NCI-H146 treated with DMSO at 0.1 percent for 48 hours (cell line): ENCODE data around the gene HIKESHI.
"Not testable (repeated sequence)": the region's sequence is repeated elsewhere in the genome, so short reads cannot be mapped to it uniquely, and the experiment has no call there.

Experiments
- DNase-seq: peaks from one replicate; lab custom pipeline; 2025; ENCODE audit not compliant: unreplicated experiment; lab: John Stamatoyannopoulos, UW

HIKESHI gene

DNA sequence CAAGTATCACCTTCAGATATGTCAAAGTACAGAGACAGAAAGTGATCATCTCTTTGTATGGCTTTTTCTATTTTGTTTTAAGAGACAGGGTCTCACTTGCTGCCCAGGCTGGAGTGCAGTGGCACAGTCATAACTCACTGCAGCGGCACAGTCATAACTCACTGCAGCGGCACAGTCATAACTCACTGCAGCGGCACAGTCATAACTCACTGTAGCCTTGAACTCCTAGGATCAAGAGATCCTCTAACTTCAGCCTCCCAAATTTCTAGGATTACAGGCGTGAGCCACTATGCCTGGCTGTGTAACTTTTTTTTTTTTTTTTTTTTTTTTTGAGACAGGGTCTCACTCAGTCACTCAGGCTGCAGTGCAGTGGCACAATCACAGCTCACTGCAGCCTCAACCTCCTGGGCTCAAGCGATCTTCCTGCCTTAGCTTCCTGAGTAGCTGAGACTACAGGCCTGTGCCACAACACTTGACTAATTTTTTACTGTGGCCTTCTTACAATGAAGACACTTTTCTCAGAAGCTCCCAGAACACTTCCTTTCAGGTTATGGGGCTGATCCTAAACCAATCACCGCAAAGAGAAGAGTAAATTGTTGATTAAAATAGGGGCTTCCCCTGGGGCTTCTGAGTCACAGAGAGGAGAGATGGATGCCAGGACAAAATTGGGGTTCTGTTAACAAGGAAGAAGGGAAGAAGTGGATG, 9.0 kb upstream of the HIKESHI start:
- no peak for DNase-seq

DNA sequence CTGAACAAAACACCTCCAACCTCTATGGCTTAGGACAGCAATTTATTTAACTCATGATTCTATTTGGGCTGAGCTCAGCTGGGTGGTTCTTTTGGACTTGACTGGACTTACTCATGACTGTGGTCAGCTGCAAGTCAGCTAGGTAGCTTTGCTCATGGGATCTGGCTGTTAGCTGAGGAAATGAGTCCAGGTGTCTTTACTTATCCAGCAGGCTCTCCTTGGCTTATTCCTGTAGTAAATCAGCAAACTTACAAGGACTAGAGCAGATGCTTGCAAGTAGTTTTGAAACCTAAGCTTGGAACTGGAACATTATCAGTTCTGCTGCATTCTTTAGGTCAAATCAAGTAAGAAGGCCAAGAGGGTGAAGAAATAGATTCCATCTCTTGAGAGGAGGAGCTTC, 8.0 kb upstream of the HIKESHI start:
- no peak for DNase-seq

DNA sequence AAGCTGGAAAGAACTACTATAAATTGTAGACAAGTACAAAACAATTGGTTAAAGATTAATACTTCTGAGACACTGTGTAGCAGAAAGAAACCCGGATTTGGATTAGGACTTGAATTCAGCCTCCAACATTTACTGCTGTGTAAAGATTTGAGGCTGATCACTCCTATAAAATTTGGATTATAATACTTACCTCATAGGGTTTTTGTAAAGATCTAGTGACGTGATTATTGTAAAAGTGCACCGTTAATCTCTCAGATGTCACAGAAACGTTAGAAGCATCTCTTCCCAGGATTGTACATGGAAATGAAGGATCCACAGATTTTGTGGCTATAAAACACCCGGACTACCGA, 323 bp upstream of the HIKESHI start:
- no peak for DNase-seq

DNA sequence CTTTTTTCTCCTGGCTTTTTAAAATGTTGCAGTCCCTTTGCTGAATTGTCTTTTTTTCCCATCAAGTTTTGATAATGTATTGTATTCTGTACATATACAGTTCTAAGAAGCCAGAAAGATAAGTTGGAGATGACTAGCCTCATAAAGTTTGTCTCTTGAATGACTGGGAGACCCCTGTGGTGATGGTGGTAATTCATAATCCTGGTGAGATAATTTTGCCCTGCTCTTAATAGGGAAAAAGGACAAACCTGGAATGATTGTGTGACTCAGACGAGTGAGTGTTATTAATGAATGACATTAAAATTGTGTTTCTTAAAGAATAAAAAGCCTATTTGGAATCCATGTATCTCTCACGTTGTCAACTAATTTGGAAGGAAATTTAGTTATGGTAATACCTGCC, 1.2 kb downstream of the HIKESHI start:
- DNase-seq, result no peak

DNA sequence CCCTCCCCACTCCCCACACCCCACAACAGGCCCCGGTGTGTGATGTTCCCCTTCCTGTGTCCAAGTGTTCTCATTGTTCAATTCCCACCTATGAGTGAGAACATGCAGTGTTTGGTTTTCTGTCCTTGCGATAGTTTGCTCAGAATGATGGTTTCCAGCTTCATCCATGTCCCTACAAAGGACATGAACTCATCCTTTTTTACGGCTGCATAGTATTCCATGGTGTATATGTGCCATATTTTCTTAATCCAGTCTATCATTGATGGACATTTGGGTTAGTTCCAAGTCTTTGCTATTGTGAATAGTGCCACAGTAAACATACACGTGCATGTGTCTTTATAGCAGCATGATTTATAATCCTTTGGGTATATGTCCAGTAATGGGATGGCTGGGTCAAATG, 6.7 kb downstream of the HIKESHI start:
- not testable (repeated sequence) for DNase-seq

DNA sequence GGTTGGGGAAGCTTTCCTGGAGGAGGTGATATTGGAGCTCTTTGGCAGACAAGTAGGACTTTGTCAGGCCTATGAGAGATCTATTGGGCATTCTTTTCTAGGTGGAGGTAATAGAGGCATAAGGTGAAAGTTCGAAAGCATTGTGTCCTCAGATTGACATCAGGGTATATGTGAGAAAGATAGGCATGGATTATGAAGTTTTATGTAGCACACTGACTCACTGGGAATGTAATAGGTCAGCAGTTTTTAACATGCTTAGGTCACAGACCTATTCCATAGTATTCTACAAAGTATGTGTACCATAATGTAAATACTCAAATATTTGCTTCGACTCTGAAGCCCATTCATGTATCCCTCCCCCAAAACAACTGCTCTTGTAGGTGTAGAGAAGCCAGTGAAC, 11.8 kb downstream of the HIKESHI start:
- no peak for DNase-seq

DNA sequence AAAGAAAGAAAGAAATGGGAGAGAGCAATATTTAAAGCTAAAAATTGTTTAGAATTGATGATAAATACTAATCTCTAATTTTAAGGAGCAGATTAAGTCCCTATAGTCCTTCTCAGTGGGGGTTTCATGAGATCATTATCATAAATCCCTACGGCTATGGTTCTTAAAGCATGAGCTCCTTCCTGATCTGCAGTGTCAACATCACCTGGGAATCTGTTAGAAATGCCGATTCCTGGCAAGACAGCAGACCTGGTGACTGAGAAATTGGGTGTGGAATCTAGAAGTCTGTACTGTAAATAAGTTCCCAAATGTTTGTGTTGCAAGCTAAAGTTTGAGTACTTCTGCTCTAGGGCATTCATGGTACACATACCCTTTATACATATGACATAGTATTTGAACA, 12.6 kb downstream of the HIKESHI start:
- DNase-seq, result no peak

DNA sequence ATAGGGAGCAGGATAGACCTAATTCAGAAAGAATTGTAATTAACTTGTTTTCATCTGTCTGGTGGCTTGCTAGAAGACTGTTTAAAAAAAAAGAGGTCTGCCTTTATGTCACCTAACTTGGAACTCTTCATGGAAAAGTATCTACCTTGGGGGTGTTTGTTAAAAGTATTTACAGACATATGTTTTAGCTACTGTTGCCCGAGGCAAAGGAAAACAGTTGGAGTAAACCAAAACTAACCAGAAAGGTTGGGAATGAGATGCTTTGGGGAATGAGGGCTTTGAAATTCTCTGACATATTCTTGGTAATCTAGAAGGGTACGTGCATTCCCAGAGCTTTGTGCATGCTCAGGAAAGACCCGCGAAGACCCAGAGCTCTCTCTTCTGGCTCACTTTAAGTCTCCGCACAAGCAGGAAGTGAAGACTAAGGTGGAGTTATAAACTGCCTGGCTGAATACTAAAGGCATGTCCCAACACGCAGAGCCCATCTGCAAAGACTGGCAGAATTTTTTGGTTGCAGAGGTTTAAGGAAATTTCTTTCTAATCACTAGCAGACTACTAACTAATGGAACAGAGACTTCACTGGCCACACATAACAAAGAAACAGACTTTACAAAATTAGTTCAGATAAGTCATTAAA, 33.2 kb downstream of the HIKESHI start:
- DNase-seq, result no peak

DNA sequence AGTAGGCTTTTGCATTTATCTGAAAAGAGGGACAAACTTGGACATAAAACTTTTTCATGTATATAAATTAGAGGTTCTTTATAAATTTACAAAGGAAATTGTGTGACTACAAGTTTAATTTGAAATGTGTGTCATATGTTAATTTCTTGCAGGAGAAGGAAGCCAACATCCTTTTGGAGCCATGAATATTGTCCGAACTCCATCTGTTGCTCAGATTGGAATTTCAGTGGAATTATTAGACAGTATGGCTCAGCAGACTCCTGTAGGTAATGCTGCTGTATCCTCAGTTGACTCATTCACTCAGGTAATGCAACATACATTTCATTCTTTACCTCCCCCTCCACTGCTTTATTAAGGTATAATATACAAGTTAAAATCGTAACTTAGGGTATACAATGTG, 35.2 kb downstream of the HIKESHI start:
- DNase-seq, result no peak

DNA sequence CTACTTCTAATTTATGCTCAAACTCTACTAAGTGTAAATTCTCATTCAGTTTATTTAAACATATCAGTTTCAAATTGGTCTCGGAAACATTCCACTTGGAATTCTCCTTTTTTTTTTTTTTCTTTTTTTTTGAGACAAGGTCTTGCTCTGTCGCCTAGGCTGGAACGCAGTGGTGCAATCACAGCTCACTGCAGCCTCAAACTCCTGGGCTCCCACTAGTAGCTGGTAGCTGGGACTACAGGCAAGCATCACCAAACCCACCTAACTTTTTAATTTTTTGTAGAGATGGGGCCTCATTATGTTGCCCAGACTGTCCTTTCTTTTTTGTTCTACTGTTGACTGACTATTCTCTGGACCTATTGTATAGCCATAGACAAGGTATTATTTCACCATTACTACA, 39.3 kb downstream of the HIKESHI start:
- no peak for DNase-seq

DNA sequence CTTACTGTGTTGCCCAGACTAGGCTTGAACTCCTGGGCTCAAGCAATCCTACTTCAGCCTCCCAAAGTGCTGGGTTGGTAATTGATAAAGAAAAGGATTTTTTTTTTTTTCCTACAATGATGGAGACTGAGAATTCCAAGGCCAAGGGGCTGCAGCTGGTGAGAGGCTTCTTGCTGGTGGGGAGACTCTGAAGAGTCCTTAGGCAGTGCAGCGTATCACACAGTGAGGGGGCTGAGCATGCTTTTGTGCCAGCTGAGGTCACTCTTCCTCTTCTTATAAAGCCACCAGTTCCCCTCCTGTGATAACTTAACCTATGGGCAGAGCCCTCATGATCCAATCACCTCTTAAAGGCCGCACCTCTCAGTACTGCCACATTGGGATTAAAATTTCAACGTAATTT, 44.5 kb downstream of the HIKESHI start:
- DNase-seq, result no peak

DNA sequence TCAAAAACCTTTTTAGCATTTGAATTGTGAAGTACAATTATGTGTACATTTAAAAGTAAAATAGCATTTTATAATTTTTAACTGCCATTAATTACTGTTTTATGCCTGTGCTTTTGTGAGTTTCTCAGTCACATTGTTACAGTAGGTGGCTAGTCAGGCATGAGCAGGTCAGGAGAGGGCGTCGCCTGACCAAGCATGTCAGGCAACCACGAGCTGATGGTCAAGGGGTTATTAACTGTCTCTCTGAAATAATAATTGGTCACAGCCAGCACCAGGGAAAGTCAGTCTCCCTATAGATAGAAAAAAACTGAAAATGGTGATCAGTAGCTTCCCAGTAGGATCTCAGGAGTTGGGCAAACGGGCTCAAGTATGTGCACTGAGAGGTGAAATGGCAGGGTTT, 53.2 kb downstream of the HIKESHI start:
- no peak for DNase-seq

DNA sequence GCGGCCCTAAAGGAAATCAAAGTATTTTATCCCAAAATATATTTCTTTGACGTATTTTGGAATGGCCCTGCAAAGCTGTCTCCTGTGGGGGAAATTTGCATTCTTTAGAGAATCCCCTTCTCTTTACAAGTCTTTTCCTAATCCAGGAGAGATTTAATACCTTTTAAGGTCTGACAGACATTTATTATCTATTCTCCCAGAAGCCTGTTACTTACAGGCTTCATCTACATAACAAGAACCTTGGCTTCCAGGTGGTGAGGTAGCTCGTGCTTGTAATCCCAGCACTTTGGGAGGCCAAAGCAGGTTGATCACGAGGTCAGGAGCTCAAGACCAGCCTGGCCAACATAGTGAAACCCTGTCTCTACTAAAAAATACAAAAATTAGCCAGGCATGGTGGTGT, 55.4 kb downstream of the HIKESHI start:
- not testable (repeated sequence) for DNase-seq

DNA sequence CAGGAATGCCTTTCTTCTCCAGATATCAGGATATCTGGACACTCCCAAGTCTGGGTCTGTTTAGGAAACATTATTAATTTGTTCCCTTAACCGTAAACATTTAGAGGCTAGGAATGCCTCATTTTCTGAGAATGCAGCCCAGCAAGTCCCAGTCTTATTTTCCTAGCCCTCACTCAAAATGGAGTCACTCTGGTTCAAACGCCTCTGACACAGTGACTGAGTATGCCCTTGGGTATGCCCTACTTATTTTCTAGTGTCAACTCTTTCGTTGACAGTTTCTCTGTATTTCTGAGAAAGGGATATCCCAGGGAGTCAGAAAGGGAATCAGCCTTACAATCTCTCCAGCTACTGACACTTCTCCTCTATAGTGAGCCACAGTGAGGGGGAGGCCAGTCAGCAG, 56.7 kb downstream of the HIKESHI start:
- no peak for DNase-seq

DNA sequence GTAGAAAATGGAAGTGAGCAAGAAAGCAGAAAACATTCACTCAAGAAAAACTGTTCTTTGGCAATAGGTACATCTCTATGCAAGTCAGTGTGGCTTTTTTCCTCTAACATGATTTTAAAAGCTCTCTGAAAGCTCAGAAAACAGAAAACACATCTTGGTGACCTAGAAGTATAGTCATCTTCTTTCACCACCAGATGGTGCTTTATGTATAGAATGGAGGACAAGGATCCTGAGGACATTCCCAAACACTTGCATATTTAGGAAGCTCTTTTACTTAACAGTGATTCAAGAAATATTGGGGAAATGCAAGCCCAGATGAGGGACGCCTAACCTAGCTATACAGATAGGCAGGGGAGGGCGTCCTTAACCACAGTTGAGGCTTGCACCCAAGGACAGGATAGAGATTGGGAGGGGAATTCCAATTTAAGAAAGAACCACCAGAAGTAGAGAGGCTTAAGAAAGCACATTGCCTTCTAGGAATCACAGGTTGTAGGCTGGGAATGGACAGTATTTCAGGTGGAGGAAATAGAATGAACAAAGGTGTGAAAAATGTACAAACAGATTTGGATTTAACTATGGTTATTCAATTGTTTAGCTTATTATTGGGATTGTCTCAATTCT, 58.8 kb downstream of the HIKESHI start:
- no peak for DNase-seq

DNA sequence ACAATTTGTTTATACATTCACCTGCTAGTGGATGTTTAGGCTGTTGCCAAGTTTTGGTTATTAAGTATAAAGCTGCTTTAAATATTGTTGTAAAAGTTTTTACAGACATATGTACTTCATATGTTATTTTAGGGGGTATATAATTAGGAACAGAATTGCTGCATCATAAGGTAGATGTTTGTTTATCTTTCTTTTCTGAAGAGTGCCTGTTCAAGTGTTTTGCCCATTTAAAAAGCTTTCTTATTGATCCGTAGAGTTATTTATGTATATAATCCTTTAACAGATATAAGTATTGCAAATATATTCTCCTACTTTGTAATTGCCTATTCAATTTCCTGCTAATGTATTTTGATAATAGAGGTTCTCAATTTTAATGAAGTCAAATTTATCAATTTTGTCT, 61.4 kb downstream of the HIKESHI start:
- no peak for DNase-seq

DNA sequence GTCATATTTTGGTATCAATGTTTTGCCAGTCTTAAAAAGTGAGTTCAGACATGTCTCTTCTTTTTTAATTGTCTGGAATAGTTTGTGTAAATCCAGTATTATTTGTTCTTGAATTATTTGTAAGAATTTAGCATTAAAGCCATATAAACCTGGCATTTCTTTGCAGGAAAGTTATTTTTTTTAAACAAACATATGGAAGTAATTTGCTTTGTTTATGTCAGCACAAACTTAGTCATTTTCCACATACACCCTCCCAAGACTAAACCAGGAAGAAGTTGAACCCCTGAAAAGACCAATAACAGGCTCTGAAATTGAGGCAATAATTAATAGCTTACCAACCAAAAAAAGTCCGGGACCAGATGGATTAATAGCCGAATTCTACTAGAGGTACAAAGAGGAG, 63.5 kb downstream of the HIKESHI start:
- no peak for DNase-seq

DNA sequence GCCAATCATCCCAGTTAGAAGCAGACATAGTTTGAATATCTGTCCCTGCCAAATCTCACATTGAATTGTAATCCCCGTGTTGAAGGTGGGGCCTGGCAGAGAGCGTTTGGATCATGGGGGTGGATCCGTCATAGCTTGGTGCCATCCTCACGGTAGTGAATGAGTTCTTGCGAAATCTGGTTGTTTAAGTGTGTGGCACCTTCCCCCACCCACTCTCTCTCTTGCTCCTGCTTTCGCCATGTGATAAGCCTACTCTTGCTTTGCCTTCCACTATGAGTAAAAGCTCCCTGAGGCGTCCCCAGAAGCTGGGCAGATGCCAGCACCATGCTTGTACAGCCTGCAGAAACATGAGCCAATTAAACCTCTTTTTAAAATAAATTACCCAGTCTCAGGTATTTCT, 67.6 kb downstream of the HIKESHI start:
- DNase-seq, result no peak

DNA sequence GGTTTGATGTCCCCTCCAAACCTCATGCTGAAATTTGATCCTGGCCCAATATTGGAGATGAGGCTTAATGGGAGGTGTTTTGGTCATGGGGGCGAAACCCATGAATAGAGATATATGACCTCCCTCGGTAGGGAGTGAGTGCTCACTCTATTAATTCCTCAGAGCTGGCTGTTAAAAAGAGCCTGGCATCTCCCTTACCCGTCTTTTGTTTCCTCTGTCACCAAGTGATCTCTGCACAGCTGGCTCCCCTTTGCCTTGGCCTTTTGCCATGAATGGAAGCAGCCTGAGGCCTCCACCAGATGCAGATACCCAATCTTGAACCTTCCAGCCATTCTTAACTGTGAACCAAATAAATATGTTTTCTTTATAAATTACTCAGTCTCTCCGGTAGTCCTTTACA, 68.1 kb downstream of the HIKESHI start:
- peak; percentile 1 for DNase-seq

DNA sequence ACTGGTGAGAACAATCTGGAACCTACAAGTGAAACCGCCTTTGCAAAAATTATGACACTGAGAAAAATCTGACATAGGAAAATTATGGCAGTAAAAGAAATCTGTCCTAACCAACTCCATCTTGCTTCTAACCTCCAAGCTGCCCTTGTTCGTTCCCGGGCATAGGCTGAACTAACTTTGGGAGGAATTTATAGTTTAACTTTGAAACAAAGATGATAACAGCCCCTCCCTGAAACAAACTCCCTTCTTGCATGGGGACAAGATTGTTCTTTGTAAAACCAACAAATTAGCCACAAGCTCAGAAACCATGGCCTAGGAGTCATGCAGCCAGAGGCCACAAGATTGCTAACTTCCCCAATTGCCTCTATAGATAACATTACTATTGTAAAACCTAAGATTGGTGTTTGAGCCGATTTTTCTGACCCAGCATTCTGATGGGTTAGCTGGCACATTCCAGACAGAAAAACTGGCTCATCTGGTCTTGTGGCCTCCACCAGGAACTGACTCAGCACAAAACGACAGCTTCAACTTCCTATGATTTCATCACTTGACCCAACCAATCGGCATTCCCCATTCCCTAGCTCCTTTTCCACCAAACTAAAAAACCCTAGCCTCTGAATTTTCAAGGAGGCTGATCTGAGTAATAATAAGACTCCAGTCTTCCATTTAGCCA, 69.0 kb downstream of the HIKESHI start:
- DNase-seq, result no peak

DNA sequence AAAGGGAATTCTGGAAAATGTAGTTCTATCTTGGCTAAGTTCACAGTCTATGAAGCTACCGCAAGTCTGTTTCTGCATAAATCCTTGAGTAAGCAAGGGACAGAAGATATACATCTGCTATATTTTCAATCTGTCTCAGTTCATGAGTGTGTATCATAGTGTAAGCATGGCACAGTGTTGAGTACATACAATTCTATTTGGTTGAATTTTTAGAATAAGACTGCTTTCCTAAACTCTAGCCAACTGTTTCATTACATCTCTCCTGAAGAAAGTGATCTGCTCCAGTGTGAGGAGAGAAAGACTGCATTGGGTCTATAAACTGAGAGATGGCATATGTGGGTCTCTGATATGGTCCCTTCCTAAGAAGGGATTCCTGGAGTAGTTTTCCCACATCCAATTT, 70.0 kb downstream of the HIKESHI start:
- no peak for DNase-seq

DNA sequence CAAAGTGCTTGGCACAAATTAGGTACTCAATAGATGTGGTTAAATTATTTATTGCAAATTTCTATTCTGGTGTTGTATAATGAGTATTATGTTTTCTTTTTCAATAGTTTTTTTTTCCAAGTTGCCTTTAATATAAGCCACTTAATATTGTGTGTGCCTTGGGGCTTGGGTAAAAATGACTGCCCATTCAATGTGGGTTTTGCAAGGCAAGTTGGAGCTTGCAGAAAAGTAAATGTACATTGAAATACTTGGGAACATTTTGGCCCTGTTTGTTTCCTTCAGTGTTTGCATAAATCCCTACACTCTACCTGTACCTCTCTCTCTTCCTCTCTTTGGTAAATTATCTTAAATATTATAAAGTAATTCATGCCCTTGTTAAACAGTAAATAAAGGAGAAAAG, 70.5 kb downstream of the HIKESHI start:
- DNase-seq, result no peak
